GM21576 (cell line): ENCODE measurements around the gene GALNT2.

Source experiments
- ATAC-seq: cut with Tn5 transposase; IDR thresholded peaks from one replicate; pipeline ENCODE4 v1.9.1; 2021; ENCODE audit warnings: mild to moderate bottlenecking, moderate library complexity; ENCODE audit not compliant: unreplicated experiment

GALNT2 gene

DNA sequence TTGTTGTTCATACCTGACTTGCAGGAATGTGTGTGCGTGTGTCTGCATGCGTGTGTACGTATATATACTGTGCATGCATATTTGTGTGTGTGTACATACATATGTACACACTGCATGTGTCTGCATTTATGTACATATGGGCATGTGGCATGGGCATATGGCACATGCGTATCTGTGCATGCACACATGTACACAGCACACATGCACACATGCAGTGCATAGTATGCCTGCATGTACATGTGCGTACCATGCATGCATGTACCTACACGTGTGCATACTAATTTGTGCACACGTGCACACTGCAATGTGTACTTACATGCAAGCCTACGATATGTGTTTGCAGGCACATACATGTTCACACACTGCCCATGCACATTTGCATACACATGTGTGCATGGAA lies 43.9 kb downstream of the GALNT2 start:
- ATAC-seq, result no peak

DNA sequence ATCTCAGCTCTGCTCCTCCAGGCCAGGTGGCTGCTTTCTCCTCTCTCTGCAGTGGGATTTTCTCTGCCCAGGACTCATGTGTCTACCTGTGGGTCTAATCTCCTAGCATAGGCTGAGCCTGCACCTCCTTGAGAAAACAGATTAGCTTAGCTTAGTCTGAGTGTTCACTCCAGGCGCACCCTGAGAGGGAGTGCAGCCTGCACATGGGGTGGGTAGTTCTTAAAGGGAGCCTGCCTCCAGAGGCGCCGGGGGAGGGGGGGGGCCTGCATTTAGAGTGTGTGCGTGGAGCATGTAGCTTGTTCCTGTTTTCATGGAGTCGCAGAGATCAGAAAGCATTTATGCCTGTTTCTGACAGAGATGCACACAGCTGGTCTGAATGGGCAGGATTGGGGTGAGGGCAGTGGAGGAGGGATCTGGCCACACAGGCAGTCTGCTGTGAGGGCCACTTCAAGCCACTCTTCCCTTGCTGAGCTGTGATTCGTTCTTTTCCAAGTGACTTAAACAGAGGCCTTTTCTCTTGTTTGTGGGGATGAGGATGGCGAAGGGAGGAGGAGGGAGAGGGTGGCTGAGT lies 45.2 kb downstream of the GALNT2 start:
- ATAC-seq, result no peak

DNA sequence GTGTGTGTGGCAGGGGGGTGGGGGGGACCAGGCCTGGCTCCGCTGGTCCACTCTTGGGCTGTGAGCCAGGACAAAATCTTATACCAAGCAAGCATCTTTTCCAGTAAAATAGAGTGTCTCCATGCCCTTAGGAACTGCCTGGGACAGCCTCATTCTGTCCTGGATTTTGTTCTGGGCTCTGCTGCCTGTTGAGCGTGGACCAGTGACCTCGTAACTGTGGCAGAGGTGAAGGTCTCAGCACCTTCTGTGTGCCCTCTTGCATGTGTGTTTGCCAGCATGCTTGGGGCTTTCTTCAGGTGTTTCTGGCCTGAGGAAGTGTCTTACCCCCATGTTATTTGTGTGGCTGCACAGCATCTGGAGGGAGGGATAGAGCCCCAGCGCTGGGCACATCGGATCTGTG lies 45.7 kb downstream of the GALNT2 start:
- ATAC-seq, result no peak

DNA sequence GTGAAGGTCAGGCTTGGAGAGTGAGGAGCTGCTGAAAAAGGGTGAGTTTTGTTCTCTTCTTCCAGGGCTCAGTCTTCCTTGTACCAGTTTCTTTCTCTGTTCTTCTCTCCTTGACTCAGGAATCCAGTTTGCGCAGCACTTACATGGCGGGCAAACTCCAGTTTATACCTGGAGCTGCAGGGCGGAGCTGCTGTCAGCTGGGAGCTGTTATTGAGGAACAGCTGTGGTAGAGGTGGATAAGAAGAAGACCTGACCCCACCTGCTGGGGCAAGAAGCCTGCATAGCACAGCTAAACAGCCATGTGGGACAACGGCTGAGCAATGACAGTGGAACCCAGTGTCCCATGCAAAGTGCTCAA lies 46.2 kb downstream of the GALNT2 start:
- ATAC-seq, result no peak

DNA sequence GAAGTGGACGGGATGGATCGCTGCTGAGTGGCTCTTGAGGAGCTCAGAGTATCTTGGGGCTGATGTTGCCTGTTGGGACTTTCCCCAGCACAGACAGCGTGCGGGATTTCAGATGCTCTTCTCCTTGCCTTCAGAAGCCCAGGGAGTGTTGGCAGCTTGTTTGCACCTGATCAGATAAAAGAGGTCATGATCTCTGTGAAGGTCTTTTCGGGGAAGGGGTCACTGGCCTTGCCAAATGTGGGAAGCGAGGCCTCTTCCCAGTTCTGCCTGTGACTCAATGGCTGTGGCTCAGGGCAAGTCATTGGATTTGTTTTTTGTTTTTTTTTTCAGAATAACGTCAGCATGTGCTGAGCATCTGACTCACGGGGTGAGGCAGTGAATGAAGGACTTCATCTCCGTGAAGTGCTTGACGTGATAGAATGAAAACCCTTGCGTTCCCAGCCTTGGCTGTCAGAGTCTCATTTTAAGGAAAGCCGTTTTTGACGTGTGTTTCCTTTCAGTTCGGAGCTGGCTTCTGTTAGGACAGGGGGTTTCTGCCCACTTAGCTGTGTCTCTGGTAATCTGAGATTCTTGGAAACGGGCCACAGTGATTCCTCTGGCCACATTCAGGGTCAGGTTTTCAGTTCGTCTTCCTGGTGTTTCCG lies 46.7 kb downstream of the GALNT2 start:
- ATAC-seq, result no peak

DNA sequence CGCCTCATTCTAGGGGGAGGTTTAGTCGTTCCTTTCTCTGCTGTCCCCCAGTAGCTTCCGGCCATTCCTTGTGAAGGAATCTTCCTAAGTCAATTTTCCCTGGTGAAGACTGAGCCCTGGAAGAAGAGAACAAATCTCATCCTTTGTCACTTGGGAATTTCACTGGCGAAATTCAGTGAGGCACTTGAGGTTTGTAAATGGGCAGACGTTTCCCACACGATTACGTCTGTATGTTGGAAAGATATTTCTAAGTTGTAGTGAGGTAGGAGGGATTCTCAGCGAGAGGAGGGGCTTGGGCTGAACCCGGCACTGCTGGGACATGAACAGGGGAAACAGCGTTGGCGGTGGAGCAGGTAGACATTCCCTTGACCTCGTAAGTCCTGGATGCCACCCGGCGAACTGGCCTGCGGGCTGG lies 47.2 kb downstream of the GALNT2 start:
- no peak for ATAC-seq

DNA sequence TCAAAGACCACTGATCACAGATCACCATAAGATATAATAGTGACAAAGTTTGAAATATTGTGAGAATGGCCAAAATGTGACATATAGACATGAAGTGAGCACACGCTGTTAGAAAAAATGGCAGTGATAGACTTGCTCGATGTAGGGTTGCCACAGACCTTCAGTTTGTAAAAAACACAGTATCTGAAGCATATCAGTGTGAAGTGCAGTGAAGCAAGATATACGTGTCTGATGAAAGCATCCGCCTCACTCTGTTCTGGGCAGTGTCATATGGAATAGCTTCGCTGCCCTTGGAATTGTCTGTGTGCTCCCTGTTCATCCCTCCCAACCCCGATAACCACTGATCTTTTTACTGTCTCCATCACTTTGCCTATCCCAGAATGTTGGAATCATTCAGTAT lies 50.7 kb downstream of the GALNT2 start:
- no peak for ATAC-seq

DNA sequence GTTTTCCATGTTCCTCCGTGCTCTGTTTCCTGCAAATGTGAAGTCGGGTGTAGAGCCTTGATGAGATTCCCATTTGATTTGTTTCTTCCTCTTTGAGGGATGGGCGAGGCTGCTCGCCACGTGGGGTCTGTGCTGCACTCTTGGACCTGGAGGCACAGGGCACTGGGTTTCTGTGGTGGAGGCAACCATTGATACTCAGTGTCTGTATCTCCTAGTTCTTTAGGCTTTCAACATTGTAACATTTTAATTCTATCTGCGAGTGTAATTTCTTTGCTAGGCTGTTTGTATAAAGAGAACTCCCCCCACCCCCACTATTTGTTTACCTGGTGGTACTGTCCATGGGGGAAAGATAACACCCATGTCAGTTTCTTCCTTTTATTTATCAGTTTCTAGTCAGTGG lies 52.3 kb downstream of the GALNT2 start:
- ATAC-seq, result no peak

DNA sequence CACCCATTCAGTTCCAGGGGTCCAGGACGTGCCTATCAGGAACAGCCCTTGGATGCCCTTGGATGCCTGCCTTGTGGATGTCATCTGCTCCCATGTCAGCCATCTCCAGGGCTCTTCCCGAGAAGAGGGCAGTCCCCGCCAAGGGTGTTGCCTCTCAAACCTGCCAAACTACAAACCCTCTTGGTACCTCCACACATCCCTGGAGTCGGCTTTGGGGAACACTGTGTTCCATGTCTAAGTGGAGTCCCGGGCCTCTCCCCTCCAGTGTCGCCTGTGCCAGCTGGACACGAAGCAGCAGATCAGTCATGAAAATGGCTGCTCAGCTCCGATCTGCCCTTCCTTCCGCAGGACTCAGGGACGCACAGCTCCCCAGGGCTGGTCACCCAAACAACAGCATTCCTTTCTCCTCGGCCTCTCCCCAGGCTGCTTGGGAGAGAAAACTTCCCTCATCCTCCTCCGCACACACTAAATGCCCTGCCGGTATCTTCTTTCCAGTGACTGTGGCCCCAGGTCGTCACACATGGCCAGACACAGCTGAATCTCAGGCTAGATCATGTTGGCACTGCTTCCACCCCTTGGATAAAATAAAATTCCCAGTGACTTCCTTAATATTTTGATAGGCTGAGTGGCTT lies 53.4 kb downstream of the GALNT2 start:
- ATAC-seq, result no peak

DNA sequence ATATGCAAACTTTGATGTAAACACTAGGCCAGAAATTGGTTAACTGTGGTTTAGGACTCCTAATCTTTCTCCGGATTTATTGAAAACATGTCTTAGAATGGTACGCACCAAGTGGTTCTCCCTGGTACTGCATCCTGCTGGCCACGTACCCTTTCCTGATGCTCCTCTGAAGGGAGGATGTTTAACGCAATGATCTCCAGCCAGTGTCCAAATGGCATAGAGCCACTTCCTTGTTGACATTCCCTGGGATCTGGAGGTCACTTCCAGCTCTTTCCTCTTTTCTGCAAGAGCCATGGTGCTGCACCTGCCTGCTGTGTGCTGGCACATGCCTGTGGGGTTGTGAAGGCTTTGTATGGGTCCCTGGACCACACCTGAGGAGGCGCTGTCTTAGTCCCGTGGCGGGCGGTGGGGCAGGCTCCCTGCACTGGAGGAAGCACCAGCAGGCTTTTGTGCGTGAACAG lies 53.9 kb downstream of the GALNT2 start:
- ATAC-seq, result no peak

DNA sequence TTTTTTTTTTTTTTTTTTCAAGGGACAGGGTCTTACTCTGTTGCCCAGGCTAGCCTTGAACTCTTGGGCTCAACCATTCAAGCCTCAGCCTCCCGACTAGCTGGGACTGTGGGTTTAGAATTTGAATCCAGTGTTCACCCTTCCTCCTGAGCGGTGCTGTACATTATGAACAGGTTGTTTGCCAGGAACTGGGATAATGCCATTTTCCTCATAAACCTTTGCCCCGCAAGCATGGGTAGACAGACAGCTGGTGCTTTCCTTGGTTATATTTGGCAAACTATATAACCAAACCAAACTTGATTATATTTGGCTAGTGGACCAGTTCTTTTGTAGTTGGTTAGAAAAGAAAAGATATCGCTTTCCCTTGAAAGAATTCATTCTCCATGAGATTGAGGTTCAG lies 54.9 kb downstream of the GALNT2 start:
- ATAC-seq, result no peak

DNA sequence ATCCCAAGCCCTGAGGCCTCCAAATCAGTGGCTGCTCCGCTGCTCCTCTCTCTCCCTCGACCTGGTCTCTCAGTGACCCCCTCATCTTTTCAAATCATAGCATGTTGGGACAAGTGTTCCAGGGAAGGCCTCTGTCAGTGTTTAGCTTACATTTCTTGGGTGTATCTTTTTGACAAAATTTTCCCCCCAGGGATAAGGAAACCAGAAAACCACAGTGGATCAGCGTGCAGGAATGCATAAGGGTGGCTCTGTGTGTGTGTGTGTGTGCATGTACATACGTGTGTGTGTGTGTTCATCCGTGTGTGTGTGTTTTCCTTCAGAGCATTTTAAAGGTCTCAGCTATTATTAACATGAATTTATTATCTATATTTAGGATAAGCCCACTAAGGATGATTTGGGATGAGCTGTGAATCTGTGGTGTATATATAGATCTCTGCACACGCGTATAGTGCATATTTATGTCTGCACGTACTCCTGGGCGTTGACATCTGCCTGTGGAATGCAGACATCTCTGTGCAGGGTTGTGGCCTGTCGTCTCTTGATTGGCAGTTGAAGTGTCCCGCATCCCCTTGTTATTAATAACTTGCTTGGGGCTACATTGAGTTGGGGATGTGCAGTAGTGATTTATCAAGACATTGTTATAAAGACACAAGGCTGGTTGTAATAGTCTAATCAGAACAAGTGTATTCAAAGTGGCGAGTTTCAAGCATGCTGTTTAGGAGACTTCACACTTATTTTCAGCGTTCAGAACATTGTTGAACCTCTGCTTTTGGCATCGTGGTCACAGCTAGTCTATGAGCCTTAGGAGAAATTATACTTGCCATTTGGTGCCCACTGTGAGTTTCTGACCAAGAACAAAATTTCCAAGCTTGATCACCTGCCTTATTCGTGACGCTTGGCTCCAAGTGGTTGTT lies 55.6 kb downstream of the GALNT2 start:
- no peak for ATAC-seq

DNA sequence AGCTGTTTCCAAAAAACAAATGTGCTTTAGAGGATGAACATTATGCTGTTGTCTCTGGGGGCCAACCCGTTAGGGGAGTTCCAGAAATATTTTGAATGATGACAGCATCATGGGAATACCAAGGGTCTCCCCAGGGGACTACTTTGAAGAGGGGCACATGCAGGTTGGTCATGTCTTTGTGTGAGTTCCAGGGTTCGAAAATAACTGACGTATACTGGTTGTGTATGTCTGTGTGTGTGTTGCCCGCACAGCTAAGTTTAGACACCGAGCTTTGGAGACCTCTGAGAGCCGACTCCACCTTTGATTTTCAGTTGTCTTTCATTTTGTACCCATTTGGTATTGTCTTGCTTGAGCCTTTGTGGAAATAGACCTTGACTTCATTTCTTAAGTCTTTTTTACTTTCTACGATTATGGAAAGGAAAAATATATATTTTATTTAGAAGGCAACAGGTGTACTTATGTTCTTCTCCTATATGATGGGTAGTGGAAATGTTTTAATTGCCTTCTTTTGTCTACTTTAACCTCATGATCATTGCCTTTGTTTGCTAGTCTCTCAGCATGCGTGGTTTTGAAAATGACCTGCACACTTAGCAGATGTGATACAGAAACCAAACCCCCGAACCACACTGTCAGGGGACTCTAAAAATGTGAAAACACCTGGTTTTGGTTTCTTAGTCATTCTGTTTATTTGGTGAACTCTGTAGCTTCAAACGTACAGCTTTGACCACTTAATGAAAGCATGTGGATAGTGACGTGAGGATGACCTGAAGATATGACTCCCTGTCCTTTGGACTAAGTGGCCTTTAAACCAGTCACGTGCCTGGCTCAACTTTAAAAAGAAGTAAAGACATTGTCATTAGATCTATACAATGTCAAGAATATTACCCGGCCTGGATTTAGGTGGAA lies 56.5 kb downstream of the GALNT2 start:
- ATAC-seq, result peak; percentile 84

DNA sequence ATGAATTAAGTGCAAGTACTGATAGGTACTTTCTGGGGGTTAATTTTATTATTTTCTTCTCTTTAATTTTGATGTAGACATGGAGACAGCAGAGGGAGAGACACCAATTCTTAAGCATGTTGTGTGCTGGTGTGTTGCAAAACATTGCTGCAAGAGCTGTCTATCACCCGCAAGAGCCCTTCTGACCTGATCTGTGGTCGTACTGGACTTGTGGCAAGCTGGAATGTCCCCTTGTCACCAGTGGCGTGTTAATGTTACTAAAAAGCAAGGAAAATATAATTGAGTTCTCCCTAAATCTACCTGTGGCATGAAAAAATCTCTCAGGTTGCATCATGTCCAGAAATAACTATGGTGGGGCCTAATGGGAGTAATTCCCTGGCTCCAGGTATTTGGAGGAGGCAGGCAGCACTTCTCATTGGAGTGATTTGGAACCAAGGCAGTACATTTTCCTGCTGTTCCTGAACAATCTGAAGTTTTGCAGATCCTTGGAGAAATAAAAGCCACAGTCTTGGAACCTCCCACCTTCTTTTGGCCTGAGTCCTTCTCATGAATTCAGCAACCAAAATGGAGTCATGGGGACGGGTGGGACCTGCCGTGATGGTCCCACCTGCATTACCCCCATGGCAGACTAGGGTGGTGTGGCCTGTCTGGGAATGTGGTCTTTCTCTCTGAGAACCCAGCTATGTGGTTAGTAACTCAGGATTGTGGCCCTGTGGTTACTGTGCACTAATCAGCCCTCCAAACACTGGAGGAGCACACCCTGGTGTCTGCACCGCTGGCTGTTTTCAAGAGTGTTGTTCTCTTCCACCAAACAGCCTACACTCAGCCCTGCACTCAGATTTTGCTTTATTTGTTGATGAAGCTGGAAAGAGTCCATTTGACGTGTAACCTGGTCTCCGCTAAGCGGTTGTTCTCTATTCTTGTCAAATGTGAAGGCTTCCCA lies 57.4 kb downstream of the GALNT2 start:
- ATAC-seq, result no peak

DNA sequence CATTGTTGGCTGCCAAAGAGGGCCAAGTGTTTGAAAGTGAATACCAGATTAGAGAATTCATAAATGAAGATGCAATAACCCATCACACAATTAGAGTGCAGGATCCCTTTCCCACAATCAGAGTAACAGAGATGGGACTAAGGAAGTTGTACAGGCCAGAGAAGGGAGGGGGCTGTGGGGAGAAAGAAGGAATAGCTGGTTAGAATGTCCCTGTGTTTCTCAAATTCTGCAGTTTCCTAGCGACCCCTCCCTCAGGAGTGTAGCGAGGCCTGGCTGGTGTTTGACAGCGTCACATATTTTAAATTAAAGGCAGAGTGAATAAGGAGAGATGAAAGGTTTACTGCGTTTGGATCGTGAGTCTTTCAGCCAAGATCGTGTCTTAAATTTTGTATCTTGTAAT lies 58.1 kb downstream of the GALNT2 start:
- ATAC-seq, result no peak

DNA sequence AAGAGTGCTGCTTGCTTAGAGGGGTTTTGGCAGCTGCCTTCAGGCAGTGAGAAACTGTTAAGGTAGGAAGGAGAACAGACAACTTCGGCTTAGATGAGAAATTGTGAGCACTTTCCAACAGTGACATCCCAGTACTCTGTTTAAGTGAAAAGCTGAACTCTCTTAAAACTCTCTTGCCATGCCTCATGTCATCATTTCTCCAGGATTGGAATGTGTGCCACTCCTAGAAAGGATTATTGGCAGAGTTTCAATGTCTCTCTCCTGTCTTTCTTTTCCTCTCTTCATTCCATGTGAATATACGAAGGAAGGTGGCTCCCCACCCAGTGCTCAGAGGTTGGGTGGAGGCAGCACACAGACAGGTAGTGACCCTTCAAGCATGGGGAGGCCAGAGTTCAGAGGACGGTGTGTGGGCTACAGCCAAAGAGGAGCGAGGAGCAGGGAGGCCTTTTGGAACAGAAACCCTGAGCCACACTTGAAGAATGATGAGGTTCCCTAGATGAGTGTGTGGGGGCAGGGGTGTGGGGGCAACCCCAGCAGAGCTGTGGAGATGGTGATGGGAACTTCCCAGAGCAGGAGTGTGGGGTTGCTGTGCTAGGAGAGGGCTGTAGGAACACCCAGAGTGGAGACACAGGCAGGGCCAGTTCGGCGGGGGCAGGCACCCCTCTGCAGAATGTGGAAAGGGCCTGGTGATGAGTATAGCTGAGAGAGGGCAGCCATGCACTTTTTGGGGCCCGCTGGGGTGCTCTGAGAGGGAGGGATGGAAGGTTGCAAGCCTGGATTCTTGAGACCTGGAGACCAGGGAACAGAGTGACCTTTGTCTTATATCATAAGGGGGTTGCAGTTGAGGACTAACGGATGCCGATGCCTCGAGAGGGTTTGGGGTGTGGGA lies 58.8 kb downstream of the GALNT2 start:
- ATAC-seq, result no peak

DNA sequence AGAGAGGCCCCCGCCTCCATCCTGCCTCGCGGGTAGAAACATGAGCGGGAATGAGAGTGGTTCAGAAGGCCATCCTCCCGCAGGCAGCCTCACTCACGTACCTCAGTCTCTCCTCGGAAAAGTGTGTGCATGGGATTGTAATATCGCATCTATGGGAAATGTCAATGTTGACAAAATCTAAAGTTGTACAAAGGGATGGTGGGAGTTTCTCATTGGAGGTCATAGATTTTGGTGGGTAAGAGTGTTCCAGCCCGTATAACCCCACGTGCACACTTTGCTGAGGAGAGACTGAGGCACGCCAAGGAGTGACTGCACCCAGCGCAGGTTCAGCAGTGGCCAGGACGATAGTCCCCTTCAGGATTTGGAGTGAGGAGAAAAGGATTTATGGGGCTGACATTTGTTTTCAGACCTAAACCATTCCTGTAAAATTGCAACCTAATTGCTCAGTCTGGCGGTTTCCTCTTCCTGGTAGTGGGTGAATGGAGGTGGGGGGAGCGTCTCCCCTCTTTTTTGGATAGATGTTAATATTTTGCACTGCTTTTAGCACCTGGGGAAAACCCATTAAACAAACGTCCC lies 59.6 kb downstream of the GALNT2 start:
- no peak for ATAC-seq
